Measurements from ENCODE around the gene PRDX3.
A peak's percentile ranks its signal among the peaks of the same experiment; 100 is the strongest.

PRDX3 gene

DNA sequence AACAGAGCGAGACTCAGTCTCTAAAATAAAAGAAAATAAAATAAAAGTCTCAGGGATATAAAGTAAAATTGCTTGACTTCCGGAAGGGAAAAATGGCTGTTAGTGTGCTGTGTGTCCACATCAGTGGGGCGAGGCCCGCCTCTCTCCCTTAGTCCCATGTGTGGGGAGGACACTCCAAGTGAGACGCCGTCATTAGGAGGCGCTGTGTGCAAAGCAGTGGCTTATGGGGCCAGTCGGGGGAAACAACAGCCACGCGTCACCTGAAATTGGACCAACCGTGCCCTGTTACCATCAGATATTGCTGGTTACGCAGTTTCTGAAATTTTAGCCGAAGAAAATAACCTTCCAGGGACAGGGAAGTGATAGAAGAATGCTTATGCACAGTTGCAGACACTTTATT is 28.9 kb downstream of the PRDX3 start:
- H3K27me3 ChIP-seq: no peaks in the 10 kb centered on the region
- no peak for DNase-seq
- TF ChIP-seq, protein P1, sequence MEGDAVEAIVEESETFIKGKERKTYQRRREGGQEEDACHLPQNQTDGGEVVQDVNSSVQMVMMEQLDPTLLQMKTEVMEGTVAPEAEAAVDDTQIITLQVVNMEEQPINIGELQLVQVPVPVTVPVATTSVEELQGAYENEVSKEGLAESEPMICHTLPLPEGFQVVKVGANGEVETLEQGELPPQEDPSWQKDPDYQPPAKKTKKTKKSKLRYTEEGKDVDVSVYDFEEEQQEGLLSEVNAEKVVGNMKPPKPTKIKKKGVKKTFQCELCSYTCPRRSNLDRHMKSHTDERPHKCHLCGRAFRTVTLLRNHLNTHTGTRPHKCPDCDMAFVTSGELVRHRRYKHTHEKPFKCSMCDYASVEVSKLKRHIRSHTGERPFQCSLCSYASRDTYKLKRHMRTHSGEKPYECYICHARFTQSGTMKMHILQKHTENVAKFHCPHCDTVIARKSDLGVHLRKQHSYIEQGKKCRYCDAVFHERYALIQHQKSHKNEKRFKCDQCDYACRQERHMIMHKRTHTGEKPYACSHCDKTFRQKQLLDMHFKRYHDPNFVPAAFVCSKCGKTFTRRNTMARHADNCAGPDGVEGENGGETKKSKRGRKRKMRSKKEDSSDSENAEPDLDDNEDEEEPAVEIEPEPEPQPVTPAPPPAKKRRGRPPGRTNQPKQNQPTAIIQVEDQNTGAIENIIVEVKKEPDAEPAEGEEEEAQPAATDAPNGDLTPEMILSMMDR (IDR thresholded peaks at IDR 0.05; ENCODE audit: low read depth, low read length): peak; percentile 31; the same call in 1 of the 2 replicates
- H3K4me3 ChIP-seq (ENCODE audit: low read depth, low read length): no peak overlapping the region
- peaks cover 64% of the 10 kb centered on the region for H3K36me3 ChIP-seq
- no peaks in the 10 kb centered on the region for H3K9me3 ChIP-seq
- peaks cover 10% of the 10 kb centered on the region for H3K4me1 ChIP-seq

DNA sequence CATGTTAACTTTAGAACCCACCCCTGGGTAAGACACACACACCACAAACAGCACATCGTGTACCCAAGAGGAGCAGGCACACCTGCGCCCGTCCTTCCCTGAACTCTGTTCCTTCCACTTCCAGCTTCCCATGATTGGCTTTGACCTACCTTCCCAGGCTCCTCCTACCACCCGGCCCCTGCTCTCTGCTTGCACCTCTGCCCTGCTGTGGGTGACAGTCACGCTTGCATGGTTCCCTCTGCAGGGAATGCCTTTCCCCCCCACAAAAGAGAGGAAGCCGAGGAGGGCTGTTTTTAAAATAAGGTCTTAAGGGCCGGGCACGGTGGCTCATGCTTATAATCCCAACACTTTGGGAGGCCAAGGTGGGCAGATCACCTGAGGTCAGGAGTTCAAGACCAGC is 29.5 kb downstream of the PRDX3 start:
- Histone ChIP-seq H3K4me1 (peaks cover 10% of the 10 kb centered on the region), H3K4me3 (ENCODE audit: low read depth, low read length) (no peak overlapping the region), H3K36me3 (peaks cover 58% of the 10 kb centered on the region), H3K27me3 (no peaks in the 10 kb centered on the region), H3K9me3 (no peaks in the 10 kb centered on the region)
- DNase-seq: no peak
- TF ChIP-seq, protein P1 (IDR thresholded peaks at IDR 0.05; ENCODE audit: low read depth, low read length): no peak

DNA sequence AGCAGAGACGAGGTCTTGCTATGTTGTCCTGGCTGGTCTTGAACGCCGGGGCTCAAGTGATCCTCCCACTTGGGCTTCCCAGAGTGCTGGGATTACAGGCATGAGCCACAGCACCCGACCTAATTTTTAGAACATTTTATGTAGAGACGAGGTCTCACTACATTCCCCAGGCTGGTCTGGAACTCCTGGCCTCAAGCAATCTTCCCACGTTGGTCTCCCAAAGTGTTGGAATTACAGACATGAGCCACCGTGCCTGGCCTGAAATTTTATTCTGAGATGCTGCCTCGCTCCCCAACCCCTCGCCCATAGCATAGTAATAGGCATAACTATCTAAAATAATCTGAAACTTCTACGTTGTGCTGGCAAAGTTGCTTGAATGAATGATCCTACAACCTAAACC is 35.0 kb downstream of the PRDX3 start:
- peaks cover 45% of the 10 kb centered on the region for H3K36me3 ChIP-seq
- peaks cover 16% of the 10 kb centered on the region for H3K4me1 ChIP-seq
- no peak overlapping the region for H3K4me3 ChIP-seq (ENCODE audit: low read depth, low read length)
- no peaks in the 10 kb centered on the region for H3K27me3 ChIP-seq
- TF ChIP-seq, protein P1 (IDR thresholded peaks at IDR 0.05; ENCODE audit: low read depth, low read length): no peak
- DNase-seq: no peak
- H3K9me3 ChIP-seq: no peaks in the 10 kb centered on the region

DNA sequence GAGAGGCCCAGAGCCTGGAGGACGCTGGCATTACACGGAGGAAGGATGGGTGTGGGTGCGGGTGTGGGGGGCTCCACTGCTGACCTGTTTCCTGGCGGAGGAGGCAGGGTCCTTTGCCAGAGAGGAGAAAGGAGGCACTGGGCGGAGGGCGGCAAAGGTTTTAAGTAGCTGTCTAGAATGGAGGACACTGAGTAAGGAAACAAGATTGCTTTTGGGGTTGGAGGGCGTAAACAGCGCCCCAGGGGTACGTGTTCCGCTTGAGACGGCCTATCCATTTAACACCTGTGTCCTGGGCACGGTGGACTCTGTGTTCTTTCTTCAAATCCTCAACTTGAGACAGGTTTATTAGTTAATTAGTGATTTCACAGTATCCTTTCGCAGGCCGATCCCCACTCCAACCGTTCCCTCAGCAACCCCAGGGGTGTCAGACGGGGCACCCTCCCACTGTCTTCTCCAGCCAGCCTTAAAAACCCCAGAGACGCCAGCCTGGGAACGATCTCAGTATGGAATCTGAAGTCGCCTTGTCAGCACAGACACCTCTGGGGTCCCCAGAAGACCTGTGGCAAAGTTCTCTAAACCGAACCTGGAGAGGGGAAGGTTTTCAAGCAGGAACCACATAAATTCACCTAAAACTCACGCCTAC is 37.9 kb downstream of the PRDX3 start:
- no peak overlapping the region for H3K4me3 ChIP-seq (ENCODE audit: low read depth, low read length)
- H3K36me3 ChIP-seq: peaks cover 29% of the 10 kb centered on the region
- peaks cover 14% of the 10 kb centered on the region for H3K4me1 ChIP-seq
- H3K27me3 ChIP-seq: no peaks in the 10 kb centered on the region
- no peak for DNase-seq
- TF ChIP-seq, protein P1 (IDR thresholded peaks at IDR 0.05; ENCODE audit: low read depth, low read length): no peak
- no peaks in the 10 kb centered on the region for H3K9me3 ChIP-seq

DNA sequence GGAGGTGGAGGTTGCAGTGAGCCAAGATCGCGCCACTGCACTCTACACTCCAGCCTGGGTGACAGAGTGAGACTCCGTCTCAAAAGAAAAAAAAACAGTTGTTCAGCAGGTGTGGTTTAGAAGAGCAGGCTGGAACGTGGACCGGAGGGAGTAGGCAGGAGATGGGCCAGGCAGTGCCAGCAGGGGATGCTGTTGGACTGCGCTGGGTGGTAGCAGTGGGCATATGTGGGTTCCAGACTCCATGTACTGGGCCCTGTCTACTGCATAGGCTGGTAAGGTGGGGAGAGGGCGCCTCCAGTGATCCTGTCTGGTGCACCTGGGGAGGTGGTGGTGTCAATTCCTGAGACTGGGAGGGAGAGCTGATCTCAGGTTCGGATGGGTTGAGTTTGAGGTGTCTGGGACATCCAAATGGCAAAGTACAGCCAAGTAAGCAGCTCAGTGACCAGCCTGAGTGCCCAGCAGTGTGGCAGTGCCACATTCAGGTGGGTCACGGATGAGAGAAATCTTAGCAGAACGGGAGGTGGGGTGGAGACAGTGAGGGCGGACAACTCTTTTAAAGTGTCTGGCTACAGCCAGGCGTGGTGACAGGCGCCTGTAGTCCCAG is 39.0 kb downstream of the PRDX3 start:
- TF ChIP-seq, protein P1 (IDR thresholded peaks at IDR 0.05; ENCODE audit: low read depth, low read length): peak; percentile 75
- no peaks in the 10 kb centered on the region for H3K9me3 ChIP-seq
- peaks cover 6% of the 10 kb centered on the region for H3K4me1 ChIP-seq
- H3K36me3 ChIP-seq: peaks cover 26% of the 10 kb centered on the region; the same call in 1 of the 2 replicates
- H3K27me3 ChIP-seq: no peaks in the 10 kb centered on the region
- peak; percentile 60 for DNase-seq
- no peak overlapping the region for H3K4me3 ChIP-seq (ENCODE audit: low read depth, low read length)
